ENCODE measurements around the gene ADAM19.

Gene ADAM19
- long read RNA-seq, donor 1 = 0 reads
- long read RNA-seq, donor 2, partial matches to known transcripts = 12 of 12 reads
- long read RNA-seq, donor 2, other reads (novel, unspliced or antisense) = 0 of 12 reads
- long read RNA-seq, donor 3 = 0 reads
- long read RNA-seq, donor 4, partial matches to known transcripts = 13 of 13 reads
- long read RNA-seq, donor 4, other reads (novel, unspliced or antisense) = 0 of 13 reads
- long read RNA-seq, donor 5 = 0 reads
- long read RNA-seq, donor 6, partial matches to known transcripts = 13 of 13 reads
- long read RNA-seq, donor 6, other reads (novel, unspliced or antisense) = 0 of 13 reads
- long read RNA-seq, donor 7, partial matches to known transcripts = 12 of 12 reads
- long read RNA-seq, donor 7, other reads (novel, unspliced or antisense) = 0 of 12 reads
- long read RNA-seq, donor 8 = 0 reads

GRCh38 chr5:157575381-157576020 is at the start of gene ADAM19:
Gene ADAM19 (minus strand): TSS chr5:157575775. CDS start chr5:157575696, 79 bp downstream.
- DNase-seq = peak; percentile 94

- DNase-seq = no peak
Measured at GRCh38 chr5:157624144-157624543, 48.6 kb upstream of the ADAM19 start.

- DNase-seq = no peak
Measured at GRCh38 chr5:157620776-157621175, 45.2 kb upstream of the ADAM19 start.

DNA sequence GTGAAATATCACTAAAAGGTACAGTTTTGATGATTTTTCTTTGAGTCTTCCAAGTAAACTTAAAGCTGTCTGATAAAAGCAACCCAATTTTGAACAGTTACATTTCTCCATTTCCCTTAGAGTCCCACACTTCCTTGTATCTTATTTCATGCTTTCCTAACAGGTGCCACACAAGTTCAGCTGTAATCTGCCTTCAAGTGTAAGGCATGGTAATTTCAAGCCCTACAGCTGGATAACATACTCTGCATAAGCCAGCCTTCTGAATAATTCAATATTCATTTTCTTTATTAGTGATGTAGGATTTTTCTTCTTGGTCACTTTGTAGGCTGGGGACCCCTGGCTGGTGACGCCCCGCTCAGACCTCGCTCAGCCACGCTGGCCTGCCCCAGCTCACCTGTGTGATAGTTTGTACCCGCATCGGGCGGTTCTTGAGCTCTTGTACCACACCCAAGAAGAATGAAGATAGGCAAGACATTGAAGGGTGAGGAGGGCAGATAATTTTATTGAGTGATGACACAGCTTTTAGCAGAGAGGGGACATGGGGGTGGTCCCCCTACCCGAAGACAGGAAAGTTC is 42.7 kb upstream of the ADAM19 start:
- no peak for DNase-seq

- no peak for DNase-seq
Measured at GRCh38 chr5:157616785-157617184, 41.2 kb upstream of the ADAM19 start.

- DNase-seq = no peak
Measured at GRCh38 chr5:157613385-157614245, 38.0 kb upstream of the ADAM19 start.

- no peak for DNase-seq
Measured at GRCh38 chr5:157612581-157612980, 37.0 kb upstream of the ADAM19 start.

- DNase-seq = no peak
Measured at GRCh38 chr5:157611571-157612476, 36.2 kb upstream of the ADAM19 start.

DNA sequence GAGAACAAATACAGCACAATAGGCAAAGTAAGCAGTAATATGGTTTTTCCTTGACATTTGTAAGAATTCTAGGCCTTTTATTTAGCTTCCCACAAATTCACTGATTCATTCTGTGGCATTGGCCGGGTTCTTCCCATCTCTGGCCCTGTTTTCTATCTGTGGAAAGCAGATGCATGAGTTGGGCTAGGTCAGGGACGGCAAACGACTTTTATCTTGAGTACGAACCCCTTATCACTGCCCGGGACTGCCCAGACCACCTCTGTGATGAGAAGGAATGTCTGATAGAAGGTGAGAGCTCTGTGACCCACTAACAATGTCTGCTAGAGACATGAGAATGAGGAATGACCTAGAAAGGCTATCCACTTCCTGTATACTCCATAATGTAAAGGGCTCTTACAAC is 35.4 kb upstream of the ADAM19 start:
- DNase-seq = no peak

DNA sequence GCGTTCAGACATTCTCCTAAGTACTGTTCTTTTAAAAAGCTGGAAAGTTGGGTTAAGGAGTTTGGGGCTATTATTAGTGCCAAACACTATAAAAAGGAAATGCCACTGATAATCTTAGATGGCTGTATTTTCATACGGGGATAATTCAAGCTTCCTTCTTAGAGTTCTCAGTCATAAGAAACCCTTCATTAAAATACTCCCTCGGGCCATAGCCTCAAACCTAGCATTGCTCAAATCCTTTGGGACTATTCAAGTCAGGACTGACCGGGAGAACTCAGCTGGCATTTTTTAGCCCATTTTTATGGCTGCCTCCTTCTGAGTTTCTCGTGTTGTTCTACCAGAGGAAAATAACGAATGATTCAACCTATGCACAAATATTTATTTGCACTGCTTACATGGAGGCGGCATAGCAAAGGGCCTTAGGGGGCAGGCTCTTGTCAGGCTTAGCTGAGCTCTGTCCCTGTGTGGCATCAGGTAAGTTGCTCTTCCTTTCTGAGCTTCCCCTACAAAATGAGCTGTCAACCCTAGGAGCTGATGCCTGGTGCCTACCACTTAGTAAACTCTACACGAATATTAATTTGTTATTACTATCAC is 33.5 kb upstream of the ADAM19 start:
- no peak for DNase-seq

GRCh38 chr5:157607371-157608161 is 32.0 kb upstream of the ADAM19 start:
- no peak for DNase-seq

GRCh38 chr5:157606046-157606445 is 30.5 kb upstream of the ADAM19 start:
- no peak for DNase-seq

- no peak for DNase-seq
Measured at GRCh38 chr5:157603333-157604190, 28.0 kb upstream of the ADAM19 start.

DNA sequence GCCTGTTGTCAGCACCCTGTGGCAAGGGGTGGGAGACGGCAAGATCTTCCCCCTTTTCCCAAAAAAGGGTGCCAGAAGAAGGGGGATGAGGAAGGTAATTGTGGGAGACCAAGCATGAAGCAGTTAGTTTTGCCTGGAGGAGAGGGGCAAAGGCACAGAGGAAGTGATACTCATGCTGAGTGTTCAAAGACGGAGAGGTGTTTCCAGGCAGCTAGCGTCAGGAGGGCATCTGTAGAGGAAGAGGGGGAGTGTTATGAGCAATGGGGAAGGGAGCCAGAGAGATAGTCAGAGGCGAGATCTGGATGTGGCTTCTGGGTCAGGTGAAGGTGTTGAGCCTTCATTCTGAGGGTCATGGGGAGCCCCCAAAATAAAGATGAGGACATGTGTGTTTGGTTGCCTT is 26.9 kb upstream of the ADAM19 start:
- DNase-seq = no peak

DNA sequence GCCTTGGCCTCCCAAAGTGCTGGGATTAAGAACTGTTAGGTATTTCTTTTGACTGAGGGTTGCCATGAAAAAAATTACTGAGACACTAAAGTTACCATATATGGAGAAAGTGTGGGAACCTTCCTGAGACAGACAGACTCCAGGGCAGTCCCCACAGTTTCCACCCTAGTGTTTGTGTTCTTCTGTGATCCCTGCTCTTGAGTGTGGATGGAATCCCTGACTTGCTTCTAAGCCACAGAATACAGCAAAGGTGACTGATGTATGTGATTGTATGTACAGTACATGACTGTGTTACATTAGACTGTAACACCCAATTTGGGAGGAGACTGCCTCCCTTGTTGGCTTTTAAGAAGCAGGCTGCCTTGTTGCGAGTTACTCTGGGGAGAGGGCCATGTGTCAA is 24.7 kb upstream of the ADAM19 start:
- DNase-seq = no peak

- no peak for DNase-seq
Measured at GRCh38 chr5:157599565-157599964, 24.0 kb upstream of the ADAM19 start.

GRCh38 chr5:157598350-157598936 is 22.9 kb upstream of the ADAM19 start:
- DNase-seq = no peak

DNA sequence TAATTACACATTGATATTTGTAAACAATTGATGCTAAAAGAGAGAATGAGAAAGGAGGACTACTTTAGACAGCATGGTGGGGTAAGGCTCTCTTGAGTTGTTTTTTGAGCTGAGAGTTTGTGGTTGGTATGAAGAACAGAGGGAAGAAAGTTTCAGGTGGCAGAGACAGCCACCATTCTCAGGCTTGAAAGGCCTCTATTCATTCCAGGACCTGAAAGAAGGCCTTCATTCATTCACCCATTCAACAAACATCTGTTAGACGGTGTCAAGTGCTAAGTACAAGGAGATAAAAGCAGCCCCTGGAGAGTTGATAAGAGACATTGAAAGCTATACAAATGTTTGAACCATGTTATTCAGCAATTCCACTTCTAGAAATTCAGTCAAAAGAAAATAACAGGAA is 21.7 kb upstream of the ADAM19 start:
- DNase-seq = no peak

- no peak for DNase-seq
Measured at GRCh38 chr5:157596487-157596886, 20.9 kb upstream of the ADAM19 start.

All from right kidney (tissue), 9 donors.